Vagina (tissue), 2 donors: ENCODE measurements around the gene LRRC1.

ENCODE experiments used
- CTCF ChIP-seq, 3 experiments: fragments of 450-650 bp in 2 of 3; fragments of 200-600 bp in 1 of 3; sonication (generic) in 1 of 3; IDR thresholded peaks; one replicate each; pipeline ENCODE4 v1.5.1; 2017 to 2019; ENCODE audit warnings: antibody characterized with exemption in 3 of 3, mild to moderate bottlenecking in 2 of 3, moderate library complexity in 2 of 3
- POLR2A ChIP-seq, 2 donors: fragments of 450-650 bp; IDR thresholded peaks; one replicate each; pipeline ENCODE4 v1.6.1; 2017; ENCODE audit warnings: antibody characterized with exemption in 2 of 2, mild to moderate bottlenecking in 2 of 2, moderate library complexity in 2 of 2
- POLR2AphosphoS5 ChIP-seq, 2 donors: sonication (generic); formaldehyde crosslinking; IDR thresholded peaks; one replicate each; pipeline ENCODE4 v1.9.0; 2017; ENCODE audit warnings: antibody characterized with exemption in 2 of 2, mild to moderate bottlenecking in 2 of 2, low read depth in 1 of 2; ENCODE audit not compliant: insufficient read depth in 1 of 2

GRCh38 chr6:53794137-53794719, 577 bp upstream of the LRRC1 start:
- TF ChIP-seq POLR2A (IDR thresholded peaks at IDR 0.05) (no peak), CTCF (IDR thresholded peaks at IDR 0.05) (peak in 1 of 3 experiments; percentile 11), POLR2AphosphoS5 (IDR thresholded peaks at IDR 0.05; ENCODE audit: insufficient read depth in 1 of 2, low read depth in 1 of 2) (no peak)
